Stimulated activated CD4-positive, alpha-beta T cell treated with anti-CD3 and anti-CD28 coated beads, Interleukin-15, amount 100 ng/mL, for 48 hours (primary cell): Measurements from ENCODE around the gene WNT9B.
"Not testable (repeated sequence)": the region's sequence is repeated elsewhere in the genome, so short reads cannot be mapped to it uniquely, and the experiment has no call there.

ENCODE experiments used
- DNase-seq, 2 donors: peaks; one replicate each; pipeline ENCODE4 v3.0.0-alpha.2; 2020; ENCODE audit warnings: low read depth in 2 of 2

Gene WNT9B

DNA sequence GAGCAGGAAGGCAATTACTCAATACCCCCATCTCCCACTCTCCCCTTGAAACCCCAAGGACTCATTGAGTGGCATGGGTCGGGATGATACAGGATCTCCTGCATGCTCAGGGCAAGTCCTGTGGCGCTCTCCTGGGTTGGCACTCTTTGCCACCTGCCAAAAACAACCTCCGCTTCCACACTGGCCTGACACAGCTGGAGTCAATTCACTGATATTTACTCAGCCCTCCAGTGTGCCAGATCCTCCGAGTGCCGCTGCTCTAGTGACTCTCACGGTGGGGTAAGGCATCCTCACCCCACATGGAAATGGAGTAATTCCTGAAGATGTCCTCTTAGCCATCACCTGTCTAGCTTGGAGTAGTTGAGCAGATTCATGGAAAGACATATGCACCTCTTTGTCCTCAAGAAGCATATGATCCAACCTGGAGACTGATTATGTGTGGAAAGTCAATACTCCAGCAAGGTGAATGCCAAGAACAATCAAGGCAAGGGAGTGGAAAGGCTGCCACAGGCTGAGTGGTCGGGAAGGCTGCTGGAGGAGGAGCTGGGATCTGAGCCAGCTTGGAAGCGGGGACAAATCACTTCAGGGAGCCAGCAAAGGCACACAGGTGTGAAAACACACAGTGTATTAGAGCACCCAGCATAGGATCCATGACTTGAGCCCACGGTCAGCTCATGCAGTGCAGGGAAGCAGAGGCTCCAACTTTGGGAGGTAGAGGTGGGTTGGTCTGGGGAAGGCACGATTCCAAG lies 59.0 kb downstream of the WNT9B start:
- no peak for DNase-seq

DNA sequence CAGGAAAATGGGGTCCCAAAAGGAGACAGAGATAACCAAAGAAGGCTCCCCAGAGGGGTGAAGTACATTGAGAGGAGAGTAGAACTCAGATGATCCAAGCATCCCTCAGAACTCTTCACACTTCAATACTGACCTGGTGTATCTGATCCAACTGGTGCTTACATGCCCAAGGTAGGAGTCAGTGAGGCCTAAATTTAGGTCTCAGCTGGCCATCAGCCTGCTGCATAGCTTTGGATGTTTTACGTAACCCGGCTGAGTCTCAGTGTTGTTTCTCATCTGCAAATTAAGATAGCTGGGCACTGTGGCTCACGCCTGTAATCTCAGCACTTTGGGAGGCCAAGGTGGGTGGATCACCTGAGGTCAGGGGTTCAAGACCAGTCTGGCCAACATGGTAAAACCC lies 59.9 kb downstream of the WNT9B start:
- DNase-seq = no peak

DNA sequence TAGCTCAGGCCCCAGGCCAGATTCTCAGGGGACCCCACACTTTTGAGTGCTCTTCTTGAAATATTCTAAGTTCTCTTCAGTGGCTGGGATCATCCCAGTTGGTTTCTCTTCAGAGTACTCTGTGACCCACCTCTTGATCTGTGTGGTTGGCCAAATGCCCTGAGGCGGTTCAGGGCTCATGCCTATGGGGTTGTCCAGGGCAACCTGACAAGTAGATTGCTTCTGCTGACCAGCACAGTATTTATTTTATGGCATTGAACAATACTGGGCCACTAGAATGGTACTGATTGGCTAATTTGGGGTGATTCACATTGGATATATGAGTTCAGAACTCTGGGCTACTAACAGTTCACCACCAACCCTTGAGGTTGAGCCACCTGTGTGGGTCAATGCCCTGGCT lies 64.2 kb downstream of the WNT9B start:
- DNase-seq = no peak

DNA sequence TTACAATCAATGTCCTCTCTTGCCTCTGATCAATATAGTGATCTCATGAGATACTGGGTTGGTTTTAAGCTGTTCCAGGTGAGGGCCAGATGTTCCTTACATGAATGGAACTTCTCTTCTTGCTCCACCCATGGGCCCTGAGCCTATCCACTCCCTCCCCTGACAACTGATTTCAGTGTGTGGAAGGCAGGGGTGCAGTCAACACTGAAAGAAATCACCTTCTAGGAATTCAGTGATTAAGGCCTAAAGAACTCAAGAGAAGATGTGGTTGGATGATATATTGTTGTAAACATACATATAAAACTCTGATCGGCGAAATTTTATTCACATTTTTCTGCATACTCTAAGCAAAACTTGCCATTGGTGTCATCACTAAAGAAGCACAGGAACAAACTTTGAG lies 64.8 kb downstream of the WNT9B start:
- DNase-seq = no peak

DNA sequence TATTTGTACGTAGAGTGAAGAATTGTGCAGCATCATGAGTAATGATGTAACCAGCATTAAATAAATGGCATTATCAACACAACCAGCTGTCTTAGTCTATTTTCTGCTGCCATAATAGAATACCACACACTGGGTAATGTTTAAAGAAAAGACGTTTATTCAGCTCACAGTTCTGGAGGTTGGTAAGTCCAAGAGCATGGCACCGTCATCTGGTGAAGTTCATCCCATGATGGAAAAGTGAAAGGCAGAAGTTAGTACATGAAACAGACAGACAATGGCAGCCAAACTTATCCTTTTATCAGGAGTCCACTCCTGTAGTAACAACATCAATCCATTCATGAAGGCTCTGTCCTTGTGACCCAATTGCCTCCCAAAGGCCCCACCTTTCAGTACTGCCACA lies 65.2 kb downstream of the WNT9B start:
- DNase-seq = no peak

DNA sequence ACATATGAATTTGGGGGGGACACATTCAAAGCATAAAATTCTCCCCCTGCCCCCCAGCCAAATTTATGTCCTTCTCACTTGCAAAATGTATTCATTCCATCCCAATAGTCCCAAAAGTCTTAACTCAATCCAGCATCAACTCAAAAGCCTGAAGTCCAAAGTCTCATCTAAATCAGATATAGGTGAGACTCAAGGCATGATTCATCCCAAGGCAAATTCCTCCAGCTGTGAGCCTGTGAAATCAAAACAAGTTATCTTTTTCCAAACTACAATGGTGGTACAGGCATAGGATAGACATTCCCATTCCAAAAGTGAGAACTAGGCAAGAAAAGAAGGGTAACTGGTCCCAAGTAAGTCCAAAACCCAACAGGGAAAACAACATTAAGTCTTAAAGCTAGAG lies 65.7 kb downstream of the WNT9B start:
- DNase-seq = no peak

DNA sequence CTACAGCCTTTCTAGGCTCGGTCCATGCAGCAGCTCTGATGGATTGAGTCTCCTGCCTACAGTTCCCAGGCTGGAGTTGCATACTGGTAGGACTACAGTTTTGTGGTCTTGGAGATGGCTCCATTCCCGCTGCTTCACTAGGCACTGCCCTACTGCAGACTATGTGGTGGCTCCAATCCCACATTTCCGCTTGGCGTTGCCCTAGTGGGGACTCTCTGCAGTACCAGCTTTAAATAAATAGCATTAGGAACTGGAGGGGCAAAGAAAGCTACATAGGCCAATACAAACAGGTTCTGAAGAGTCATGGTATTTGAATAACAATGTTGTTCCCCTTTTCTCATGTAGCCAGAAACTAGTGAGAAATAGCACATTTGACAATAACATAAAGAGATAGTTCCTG lies 66.1 kb downstream of the WNT9B start:
- DNase-seq = no peak

DNA sequence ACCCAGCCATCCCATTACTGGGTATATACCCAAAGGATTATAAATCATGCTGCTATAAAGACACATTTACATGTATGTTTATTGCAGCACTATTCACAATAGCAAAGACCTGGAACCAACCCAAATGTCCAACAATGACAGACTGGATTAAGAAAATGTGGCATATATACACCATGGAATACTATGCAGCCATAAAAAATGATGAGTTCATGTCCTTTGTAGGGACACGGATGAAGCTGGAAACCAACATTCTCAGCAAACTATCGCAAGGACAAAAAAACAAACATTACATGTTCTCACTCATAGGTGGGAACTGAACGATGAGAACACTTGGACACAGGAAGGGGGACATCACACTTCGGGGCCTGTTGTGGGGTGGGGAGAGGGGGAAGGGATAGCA lies 70.6 kb downstream of the WNT9B start:
- not testable (repeated sequence) for DNase-seq

DNA sequence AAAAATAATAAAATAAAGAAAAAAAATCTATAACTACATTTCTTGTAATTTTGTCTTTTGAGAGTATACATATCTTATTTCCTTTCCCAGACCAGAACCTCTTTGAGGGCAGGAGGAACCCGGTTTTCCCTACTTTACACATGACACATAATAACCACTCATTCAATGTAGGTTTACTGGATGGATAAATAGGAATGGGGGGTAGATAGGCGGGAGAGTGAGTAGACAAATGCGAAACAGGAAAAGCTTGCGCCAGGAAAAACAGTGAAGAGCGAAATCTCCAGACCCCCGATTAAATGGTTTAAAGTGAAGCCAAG lies 71.1 kb downstream of the WNT9B start:
- no peak for DNase-seq

DNA sequence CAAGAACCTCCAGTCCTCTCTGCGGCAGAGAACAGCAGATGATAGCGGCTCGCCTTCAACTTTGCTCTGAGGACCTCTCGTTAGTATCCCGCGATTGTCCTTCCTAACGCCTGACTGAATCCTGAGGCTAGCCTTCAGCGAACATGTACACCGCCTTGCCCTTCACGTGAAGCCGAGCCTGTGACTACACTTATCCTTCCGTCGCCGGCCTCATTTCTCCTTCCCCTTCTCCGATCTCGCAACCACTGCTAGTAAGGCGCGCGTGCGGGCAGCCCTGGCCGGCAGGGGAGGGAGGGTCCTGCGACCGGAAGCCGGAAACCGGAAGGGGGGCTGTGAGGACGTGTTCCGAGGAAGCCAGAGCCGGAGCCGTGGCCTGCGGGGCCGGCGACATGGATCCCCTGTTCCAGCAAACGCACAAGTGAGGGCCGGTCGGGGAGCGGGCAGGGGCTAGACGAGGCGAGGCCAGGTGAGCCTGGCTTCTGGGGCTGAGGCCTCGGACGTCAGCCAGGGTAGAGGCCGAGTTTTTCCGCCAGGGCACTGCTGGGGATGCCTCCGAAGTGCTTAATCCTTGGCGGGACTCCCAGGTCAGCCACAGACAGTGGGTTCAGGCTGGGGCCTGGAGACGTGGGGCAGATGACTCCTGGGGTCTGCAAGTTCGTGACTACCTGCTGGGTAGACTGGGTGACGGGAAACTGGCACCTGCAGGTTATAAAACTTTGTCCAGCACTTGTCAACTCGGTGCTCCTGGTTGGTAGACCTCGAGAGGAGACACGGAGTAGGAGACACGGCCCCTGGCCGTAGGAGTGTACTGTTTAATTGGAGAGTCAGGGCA lies 71.6 kb downstream of the WNT9B start, which contains the start of gene GOSR2:
TSS of gene GOSR2 (plus strand) at position 357 of the 832 bp plus-strand sequence. CDS start at position 390, 33 bp downstream.
- DNase-seq = peak; percentile 84 to 85

DNA sequence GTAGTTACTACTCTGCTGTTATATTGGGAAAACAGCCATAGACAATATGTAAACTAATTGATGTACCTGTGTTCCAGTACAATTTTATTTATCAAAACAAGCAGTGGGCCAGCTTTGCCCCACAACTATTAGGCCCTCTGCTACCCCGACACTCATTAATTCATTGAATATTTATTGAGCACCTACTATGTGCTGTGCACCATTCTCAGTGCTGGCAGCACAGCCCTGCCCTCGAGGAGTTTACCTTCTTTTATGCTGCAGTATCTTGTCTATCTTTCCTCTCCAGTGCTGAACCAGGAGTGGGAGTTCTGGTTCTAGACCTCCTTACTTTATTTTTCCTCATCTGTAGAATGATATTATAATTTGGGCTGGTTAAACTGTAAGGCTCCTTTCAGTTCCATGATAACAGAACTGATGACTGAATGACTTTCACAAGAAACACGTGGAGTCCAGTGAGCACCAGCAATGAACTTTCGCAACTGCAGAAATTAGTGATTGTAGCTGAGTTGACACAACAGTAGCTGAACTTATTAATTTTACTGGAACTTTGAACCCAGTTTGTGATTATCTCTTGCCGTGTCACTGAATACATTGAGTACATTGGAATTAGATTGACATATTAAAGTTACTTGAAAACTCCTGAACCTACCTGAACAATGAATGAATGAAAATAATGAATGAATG lies 73.9 kb downstream of the WNT9B start:
- DNase-seq = no peak

DNA sequence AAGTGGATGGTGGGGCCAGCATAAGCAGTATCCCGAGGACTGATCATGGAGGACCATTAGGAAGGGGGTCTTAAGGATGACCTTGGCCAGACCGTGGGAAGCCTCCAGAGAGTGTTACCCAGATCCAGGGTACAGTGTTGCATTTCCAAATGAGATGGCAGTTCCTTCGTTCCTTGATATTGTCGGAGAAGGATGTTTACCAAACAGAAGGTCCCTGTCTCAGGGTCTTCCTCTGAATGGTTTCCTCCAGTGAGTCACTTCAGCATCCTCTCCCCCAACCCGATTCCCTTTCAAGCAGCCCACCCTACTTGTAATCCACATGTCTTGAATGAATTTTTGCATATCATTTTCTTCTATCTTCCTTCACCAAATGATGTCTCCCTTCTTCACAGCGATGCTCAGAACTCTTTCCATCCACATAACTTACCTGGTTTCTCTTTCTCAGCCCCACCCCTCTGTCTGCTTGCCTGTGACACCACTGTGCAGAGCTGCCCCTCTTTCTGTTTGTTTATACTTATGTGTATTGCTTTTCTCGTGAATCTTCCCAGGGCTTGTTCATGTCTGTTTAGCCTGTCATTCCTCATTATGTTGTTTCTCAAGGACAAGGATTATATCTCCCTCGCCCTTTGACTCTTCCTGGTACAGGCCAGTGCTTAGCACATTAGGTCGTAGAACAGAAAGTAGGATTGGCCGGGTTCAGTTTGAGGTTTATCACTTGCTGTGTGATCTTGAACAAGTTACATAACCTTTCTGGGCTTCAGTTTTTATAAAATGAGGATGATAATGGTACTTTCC lies 77.3 kb downstream of the WNT9B start:
- no peak for DNase-seq

DNA sequence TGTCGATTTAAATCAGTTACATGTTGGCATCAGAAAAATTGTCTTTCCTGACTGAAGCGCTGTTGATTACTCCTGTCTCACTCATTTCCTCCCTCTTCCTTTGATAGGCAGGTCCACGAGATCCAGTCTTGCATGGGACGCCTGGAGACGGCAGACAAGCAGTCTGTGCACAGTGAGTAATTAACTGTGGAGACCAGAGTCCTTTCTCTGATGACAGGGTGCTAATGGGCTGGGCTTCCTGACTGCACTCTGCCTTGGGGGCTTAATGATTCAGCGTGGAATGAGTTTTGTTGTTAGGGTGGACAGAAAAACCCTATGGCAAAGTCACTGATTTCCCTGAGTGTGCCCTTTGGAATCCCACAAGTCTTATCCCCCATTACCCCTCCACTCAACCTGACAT lies 78.0 kb downstream of the WNT9B start:
- no peak for DNase-seq

DNA sequence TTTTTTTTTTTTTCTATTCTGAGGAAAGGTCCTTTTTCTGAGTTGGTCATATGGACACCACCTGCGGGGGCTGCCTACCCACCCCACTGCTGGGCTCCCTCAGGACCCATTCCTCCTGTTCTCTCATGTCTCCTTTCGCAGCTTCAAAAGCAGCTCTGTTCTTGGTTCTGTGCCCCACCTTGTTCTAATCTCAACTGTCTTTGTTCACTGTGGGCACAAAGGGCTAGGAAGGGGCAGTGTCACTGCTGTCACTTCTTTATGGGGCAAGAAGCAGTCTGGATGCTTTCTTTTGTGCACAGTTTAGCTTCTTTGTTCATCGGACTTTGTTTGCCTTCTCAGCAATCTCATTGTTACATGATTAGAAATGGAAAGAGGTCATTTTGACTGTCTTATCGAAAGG lies 78.7 kb downstream of the WNT9B start:
- DNase-seq = no peak

DNA sequence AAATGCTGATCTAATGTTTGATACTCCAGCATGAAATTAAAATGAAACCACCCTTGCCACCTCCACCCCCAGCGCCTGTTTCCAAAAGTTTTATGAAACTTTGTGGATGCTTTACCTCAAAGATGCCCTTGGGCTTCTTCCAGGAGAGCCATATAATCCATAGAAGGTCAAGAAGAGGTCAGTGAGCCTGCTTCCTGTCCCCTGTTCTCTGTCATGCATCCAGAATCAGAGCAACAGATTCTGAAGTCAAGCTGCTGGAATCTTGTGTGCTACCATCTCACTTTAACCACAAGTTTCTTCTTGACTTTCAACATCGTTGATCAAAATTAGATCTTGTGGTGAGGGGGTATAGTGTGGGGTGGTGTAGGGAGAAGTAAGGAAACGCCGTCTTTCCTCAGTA lies 80.2 kb downstream of the WNT9B start:
- no peak for DNase-seq

DNA sequence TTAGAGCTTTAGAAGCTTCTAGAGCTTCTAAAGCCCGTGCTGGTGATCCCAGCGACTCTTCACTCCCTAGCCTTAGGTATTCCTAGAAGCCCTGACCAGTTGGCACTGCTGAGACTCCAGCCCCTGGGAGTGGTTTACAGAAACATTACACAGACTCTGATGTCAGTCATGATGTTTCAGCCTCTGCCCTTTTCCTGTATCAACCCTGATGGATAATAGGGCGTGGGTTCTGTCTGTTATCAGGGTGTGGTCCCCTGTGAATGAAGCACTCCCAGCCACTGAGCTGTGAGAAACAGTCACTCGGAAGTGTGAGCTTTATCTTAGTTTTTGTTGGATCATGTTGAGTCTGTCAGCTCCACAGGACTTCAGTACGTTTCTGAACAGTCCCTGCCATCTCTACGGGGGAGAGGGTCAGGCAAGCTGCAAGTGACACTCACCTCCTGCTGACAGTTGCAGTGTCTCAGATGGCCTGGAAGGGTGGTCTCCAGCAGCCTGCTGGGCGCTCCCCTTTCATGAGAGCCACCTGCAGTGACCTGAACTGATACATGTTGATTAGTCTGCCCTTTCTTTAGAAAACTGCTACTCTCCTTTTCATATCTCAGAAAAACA lies 84.4 kb downstream of the WNT9B start:
- DNase-seq = no peak
